ENCODE measurements around the gene EHD3.

GRCh38 chr2:31214444-31214915, 19.5 kb upstream of the EHD3 start:
- no peak for TF ChIP-seq POLR2A (IDR thresholded peaks at IDR 0.05)
- no peak for TF ChIP-seq CTCF (IDR thresholded peaks at IDR 0.05)

All from Peyer's patch (tissue), 4 donors.